ENCODE results near the gene SHROOM1.
A peak's percentile ranks its signal among the peaks of the same experiment; 100 is the strongest.
"Not testable (repeated sequence)": the region's sequence is repeated elsewhere in the genome, so short reads cannot be mapped to it uniquely, and the experiment has no call there.

The SHROOM1 gene, protein sequence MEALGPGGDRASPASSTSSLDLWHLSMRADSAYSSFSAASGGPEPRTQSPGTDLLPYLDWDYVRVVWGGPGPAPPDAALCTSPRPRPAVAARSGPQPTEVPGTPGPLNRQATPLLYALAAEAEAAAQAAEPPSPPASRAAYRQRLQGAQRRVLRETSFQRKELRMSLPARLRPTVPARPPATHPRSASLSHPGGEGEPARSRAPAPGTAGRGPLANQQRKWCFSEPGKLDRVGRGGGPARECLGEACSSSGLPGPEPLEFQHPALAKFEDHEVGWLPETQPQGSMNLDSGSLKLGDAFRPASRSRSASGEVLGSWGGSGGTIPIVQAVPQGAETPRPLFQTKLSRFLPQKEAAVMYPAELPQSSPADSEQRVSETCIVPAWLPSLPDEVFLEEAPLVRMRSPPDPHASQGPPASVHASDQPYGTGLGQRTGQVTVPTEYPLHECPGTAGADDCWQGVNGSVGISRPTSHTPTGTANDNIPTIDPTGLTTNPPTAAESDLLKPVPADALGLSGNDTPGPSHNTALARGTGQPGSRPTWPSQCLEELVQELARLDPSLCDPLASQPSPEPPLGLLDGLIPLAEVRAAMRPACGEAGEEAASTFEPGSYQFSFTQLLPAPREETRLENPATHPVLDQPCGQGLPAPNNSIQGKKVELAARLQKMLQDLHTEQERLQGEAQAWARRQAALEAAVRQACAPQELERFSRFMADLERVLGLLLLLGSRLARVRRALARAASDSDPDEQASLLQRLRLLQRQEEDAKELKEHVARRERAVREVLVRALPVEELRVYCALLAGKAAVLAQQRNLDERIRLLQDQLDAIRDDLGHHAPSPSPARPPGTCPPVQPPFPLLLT

GRCh38 chr5:132830436-132831094 is at the start of gene SHROOM1:
SHROOM1 (minus strand) TSS chr5:132830647; CDS start chr5:132826140, 4,507 bp downstream.
- DNase-seq = peak; percentile 50

DNA sequence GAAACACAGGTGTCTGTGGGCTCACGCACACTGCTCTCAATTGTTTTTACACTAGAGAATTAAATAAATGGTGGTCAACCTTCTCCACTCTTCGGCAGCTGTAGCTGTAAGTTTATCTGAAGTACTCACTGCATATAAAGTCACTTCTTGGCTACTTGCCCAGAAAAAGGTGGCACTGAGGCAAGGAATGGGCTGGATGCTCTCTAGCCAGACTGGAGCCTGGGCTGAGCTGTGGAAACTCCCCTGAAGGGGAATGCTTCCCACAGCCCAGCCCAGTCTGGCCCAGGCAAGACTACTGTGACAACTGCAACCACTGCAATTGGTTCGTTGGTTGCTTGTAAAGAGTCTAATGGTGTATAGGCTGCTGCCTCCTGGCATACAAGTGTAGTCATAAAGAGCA is 47.5 kb upstream of the SHROOM1 start:
- peak; percentile 57 for DNase-seq

DNA sequence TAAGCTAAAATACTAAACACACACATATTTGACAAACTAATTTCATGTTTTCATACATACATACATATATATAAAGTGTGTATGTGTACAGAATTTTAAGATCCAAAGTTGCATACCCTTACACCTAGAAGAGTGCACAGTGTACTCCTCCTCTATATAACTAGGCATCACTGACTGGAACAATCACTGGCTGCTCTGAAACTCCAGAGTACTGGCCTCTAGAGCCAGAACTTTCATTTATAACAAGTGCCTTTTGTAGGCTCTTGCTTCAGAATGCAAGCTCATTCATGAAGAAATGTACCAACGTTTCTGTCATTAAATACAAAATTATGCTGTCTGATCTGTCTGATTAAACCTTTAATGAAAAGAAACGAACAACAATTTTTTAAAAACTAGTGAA is 47.0 kb upstream of the SHROOM1 start:
- no peak for DNase-seq

DNA sequence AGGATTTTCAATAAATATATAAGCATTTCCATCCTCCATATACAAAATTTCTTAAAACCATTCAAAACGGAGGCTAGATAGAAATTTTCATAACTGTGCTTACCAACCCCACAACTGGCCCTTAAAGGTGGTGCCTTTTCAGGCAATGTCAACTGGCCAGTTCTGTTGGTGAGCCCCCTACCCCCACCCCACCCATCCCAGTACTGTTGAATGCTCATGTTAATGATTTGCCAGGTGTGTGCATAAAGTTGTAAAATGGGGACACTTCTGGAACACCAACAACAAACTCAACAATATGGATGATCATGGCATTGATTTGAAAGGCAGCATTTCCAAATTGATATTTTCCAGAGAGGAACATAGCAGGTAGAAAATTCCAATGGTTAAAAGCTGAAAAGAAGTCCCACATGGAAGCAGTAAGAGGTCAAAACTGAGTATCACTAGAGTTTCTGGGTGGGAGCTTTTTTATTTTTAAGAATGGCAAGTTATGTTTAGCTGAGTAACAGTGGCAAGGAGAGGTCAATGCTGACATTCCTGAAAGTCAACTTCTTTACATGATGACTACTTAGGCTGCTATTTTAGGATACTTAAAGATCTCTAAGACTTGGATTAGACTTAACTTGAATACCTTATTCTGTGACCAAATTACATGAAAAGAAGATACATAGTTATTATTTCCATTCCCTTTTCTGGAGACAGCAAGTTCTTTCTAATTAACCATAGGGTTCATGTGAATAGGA is 45.7 kb upstream of the SHROOM1 start:
- DNase-seq = no peak

- no peak for DNase-seq
These were observed 43.5 kb upstream of the SHROOM1 start for GRCh38 chr5:132873930-132874271.

DNA sequence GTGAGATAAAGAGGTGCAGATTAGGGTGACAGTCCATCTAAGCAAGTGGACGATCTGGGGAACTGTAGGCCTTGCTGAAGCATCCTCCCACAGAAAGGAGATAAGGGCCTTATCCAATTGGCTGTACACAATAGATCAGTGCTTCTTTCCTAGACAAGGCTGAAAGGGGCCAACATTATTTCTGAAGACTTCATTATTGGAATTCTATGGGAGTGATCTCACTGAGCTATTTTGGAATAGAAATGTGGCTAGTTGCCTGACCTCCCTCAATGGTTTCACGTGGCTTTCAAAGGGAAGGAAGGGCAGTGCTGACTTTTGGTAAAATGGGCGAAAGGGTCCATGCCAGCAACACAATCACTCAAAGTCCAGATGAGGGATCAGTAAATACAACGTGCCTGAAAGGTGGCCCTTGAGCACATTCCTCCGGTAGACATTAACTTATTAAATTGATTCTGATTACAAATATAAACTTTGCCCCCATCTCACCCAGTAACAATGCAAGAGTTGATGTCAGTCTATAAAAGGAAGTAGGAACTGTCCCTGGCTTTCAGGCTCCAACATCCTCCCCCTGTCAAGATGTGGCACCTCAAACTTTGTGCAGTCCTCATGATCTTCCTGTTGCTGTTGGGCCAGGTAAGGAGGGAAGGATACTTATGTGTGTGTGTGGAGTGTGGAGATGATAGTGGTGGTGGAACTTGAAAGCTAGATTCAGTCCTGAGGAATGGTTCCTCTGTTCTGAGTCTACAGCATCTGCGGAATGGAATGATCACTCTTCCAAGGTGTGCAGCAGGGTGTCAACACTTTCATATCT is 42.9 kb upstream of the SHROOM1 start, which contains the start of gene LEAP2:
Gene LEAP2 (plus strand): TSS at position 550 of the 811 bp plus-strand sequence. CDS start 27 bp downstream, at position 577.
- peak; percentile 23 for DNase-seq

- no peak for DNase-seq
These were observed 42.3 kb upstream of the SHROOM1 start for GRCh38 chr5:132872788-132873118.

DNA sequence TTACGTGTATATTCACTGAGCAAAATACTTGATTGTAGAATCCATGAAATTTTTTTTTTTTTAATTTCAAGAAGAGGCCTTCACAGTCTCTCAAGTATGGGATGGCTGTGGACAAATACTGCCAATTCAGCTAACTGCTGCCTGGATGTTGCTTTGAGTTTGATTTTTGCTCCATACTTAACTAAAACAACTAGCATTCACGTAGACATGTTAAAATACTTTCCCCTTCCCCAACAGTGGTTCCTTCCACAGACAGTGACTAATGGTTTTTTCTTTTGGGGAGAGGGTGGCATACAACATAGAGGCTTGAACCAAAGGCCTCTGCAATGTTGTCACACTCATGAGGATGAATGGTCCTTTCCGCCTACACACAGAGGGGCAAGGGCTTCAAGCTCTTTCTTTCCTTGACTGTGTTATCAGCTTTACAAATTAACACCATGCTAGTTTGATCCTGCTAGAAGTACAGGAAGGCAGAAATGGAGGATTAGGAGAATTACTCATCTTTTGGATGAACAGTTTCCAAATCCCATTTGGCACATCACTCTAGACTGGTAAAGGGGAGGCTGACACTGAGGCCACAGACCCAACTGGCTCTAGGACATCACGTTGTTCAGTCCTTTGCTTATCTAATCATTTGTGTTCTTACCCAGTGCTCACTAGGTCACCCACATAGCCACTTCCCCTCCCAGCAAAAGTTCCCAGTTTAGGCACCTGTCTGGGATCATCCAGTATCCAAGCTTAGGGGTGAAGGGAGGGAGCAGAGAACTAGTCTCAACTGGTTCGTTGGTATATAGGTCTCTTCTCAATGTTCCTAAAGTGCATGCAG is 41.2 kb upstream of the SHROOM1 start:
- no peak for DNase-seq

- no peak for DNase-seq
These were observed 40.4 kb upstream of the SHROOM1 start for GRCh38 chr5:132870801-132871200.

DNA sequence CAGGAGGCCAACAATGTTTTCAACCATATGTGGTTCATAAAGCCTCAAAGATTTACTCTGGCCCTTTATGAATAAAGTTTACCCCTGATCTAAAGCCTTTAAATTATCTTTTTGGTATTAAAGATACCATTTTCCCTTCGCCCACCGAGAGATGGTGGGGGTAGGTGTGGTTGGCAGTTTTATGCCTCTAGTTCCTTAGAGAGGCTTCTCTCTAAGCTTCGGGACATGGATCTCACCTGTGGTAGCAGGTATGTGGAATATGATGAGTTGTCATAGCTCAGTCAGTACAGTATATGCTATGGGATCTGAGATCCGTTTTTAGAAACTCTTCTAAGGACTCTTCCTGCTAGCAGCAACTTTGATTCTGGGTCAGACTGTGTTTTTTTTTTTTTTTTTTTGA is 38.3 kb upstream of the SHROOM1 start:
- DNase-seq = no peak

GRCh38 chr5:132867046-132867451 is 36.6 kb upstream of the SHROOM1 start:
- DNase-seq = no peak

DNA sequence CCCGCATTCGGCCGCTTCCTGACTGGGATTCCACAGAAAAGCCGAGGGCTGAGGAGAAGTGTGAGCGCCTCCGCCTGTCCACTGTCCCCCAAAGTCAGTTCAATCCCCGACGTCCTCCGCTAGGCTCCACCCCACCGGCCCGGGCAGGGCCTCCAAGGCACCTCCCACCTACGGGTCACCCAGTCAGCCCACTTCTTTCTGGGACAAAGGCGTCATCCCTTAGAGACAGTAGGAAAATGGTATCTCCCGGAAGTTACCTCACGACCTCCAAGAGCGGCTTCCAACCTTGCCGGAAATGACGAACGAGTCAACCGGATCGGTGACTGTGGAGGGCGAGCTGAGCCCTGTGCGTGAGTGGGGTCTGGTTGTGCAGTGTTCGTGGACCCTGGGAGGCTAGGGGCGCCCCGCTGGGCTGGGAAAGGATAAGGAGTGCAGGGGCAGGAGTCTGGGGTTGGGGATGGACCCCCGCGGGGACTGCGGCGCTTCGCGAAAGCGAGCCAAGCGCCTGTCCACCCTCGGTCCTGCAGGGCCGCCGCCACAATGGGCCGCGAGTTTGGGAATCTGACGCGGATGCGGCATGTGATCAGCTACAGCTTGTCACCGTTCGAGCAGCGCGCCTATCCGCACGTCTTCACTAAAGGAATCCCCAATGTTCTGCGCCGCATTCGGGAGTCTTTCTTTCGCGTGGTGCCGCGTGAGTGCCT is 36.0 kb upstream of the SHROOM1 start, which contains the start of the genes GDF9 and UQCRQ:
Gene GDF9 (minus strand): TSS at position 128 of the 704 bp plus-strand sequence. CDS start 1,936 bp downstream, outside the sequence.
Gene UQCRQ (plus strand): TSS at position 301 of the 704 bp plus-strand sequence. CDS start 240 bp downstream, at position 541.
- peak; percentile 100 for DNase-seq

- no peak for DNase-seq
These were observed 35.4 kb upstream of the SHROOM1 start for GRCh38 chr5:132865668-132866341.

GRCh38 chr5:132860742-132861141 is 30.3 kb upstream of the SHROOM1 start:
- DNase-seq = no peak

- no peak for DNase-seq
These were observed 29.5 kb upstream of the SHROOM1 start for GRCh38 chr5:132859889-132860437.

GRCh38 chr5:132856011-132856410 is 25.6 kb upstream of the SHROOM1 start:
- no peak for DNase-seq

- DNase-seq = not testable (repeated sequence)
These were observed 24.5 kb upstream of the SHROOM1 start for GRCh38 chr5:132854992-132855391.

- DNase-seq = no peak
These were observed 23.9 kb upstream of the SHROOM1 start for GRCh38 chr5:132854301-132854700.

GRCh38 chr5:132853790-132854189 is 23.3 kb upstream of the SHROOM1 start:
- no peak for DNase-seq
